ENCODE data around the gene PHTF1. TPM values are rescaled to one million over a fixed set of nuclear protein-coding genes. Genes with fewer than 3 reads are reported as not detected.
"Not testable (repeated sequence)": the region's sequence is repeated elsewhere in the genome, so short reads cannot be mapped to it uniquely, and the experiment has no call there.

The PHTF1 gene
- polyA plus RNA-seq, 1 donor from 2014 or later, result 46.1 TPM

DNA sequence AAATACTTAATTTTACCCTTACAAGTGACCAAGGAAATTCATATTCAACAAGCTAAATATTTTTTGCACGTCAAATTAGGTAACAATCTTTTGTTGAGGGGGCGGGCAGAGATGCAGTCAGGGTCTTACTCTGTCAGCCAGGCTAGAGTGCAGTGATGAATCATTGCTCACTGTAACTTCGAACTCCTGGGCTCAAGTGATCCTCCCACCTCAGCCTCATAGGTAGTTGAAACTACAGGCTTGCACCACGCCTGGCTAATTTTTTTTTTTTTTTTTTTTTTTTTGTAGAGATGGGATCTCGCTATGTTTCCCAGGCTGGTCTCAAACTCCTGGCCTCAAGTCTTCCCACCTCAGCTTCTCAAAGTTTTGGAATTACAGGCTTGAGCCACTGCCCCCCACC, 26.5 kb downstream of the PHTF1 start:
- H3K36me3 ChIP-seq (ENCODE audit: insufficient read depth, low read length), result peaks cover 4% of the 10 kb centered on the region
- no peak overlapping the region for H3K4me2 ChIP-seq (ENCODE audit: low read length)
- no peak overlapping the region for H3K4me3 ChIP-seq (ENCODE audit: low read length)
- no peaks in the 10 kb centered on the region for H3K79me2 ChIP-seq (replicated peaks; ENCODE audit: insufficient read depth, low read length)
- H3F3A ChIP-seq (ENCODE audit: insufficient read depth, low read length, poor library complexity, severe bottlenecking), result no peaks in the 10 kb centered on the region
- H2AFZ ChIP-seq (ENCODE audit: low read depth, low read length), result no peak overlapping the region
- no peak overlapping the region for H3K27ac ChIP-seq (ENCODE audit: low read length)
- no peaks in the 10 kb centered on the region for H3K9me3 ChIP-seq (ENCODE audit: low read length)
- H3K9me2 ChIP-seq (ENCODE audit: insufficient read depth, low read length), result no peaks in the 10 kb centered on the region
- no peak overlapping the region for H3K9ac ChIP-seq (ENCODE audit: low read length)
- no peaks in the 10 kb centered on the region for H4K20me1 ChIP-seq (ENCODE audit: insufficient read depth)
- H3K27me3 ChIP-seq (ENCODE audit: insufficient read depth, low read depth, low read length), result no peaks in the 10 kb centered on the region
- TF ChIP-seq EZH2 (IDR thresholded peaks at IDR 0.05; ENCODE audit: borderline replicate concordance, insufficient read depth, low read length, poor library complexity, severe bottlenecking) (no peak), POLR2AphosphoS5 (IDR thresholded peaks at IDR 0.05) (no peak)

DNA sequence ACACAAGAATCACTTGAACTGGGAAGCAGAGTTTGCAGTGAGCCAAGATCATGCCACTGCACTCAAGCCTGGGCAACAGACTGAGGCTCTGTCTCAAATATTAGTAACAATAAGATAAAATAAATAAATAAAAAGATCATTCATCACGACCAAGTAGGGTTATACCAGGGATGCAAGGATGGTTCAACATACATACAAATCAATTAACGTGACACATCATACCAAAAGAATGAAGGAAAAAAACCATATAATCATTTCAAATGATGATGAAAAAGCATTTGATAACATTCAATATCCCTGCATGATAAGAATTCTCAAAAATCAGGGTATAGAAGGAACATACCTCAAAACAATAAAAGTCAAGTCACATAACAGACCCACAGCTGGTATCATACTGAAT, 38.3 kb downstream of the PHTF1 start:
- no peak overlapping the region for H3K9ac ChIP-seq (ENCODE audit: low read length)
- TF ChIP-seq MXI1 (conservative IDR thresholded peaks at IDR 0.05; ENCODE audit: poor library complexity, severe bottlenecking) (no peak), RAD21 (conservative IDR thresholded peaks at IDR 0.05) (no peak)
- TF ChIP-seq, protein P1, sequence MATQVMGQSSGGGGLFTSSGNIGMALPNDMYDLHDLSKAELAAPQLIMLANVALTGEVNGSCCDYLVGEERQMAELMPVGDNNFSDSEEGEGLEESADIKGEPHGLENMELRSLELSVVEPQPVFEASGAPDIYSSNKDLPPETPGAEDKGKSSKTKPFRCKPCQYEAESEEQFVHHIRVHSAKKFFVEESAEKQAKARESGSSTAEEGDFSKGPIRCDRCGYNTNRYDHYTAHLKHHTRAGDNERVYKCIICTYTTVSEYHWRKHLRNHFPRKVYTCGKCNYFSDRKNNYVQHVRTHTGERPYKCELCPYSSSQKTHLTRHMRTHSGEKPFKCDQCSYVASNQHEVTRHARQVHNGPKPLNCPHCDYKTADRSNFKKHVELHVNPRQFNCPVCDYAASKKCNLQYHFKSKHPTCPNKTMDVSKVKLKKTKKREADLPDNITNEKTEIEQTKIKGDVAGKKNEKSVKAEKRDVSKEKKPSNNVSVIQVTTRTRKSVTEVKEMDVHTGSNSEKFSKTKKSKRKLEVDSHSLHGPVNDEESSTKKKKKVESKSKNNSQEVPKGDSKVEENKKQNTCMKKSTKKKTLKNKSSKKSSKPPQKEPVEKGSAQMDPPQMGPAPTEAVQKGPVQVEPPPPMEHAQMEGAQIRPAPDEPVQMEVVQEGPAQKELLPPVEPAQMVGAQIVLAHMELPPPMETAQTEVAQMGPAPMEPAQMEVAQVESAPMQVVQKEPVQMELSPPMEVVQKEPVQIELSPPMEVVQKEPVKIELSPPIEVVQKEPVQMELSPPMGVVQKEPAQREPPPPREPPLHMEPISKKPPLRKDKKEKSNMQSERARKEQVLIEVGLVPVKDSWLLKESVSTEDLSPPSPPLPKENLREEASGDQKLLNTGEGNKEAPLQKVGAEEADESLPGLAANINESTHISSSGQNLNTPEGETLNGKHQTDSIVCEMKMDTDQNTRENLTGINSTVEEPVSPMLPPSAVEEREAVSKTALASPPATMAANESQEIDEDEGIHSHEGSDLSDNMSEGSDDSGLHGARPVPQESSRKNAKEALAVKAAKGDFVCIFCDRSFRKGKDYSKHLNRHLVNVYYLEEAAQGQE (IDR thresholded peaks at IDR 0.05; ENCODE audit: borderline replicate concordance), result no peak
- no peaks in the 10 kb centered on the region for H3K36me3 ChIP-seq (ENCODE audit: insufficient read depth, low read length)
- no peak overlapping the region for H3K4me2 ChIP-seq (ENCODE audit: low read length)
- H3K27ac ChIP-seq (ENCODE audit: low read length), result no peak overlapping the region
- H3K9me2 ChIP-seq (ENCODE audit: insufficient read depth, low read length), result no peaks in the 10 kb centered on the region
- H2AFZ ChIP-seq (ENCODE audit: low read depth, low read length), result no peak overlapping the region
- H3K9me3 ChIP-seq (ENCODE audit: low read length), result peaks cover 10% of the 10 kb centered on the region
- H3F3A ChIP-seq (ENCODE audit: insufficient read depth, low read length, poor library complexity, severe bottlenecking), result no peaks in the 10 kb centered on the region
- H3K4me3 ChIP-seq (ENCODE audit: low read length), result no peak overlapping the region
- no peaks in the 10 kb centered on the region for H4K20me1 ChIP-seq (ENCODE audit: insufficient read depth)
- no peaks in the 10 kb centered on the region for H3K79me2 ChIP-seq (replicated peaks; ENCODE audit: insufficient read depth, low read length)
- no peaks in the 10 kb centered on the region for H3K27me3 ChIP-seq (ENCODE audit: insufficient read depth, low read depth, low read length)

DNA sequence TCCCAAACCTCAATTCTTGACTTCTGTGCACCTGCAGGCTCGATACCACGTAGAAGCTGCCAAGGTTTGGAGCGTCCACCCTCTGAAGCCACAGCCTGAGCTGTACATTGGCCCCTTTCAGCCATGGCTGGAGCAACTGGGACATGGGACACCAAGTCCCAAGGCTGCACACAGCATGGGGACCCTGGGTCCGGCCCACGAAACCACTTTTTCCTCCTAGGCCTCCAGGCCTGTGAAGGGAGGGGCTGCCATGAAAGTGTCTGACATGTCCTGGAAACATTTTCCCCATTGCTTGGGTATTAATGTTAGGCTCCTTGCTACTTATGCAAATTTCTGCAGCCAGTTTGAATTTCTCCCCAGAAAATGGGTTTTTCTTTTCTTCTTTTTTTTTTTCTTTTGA, 40.7 kb downstream of the PHTF1 start:
- not testable (repeated sequence) for H3K27ac ChIP-seq (ENCODE audit: low read length); H3K36me3 ChIP-seq (ENCODE audit: insufficient read depth, low read length)

DNA sequence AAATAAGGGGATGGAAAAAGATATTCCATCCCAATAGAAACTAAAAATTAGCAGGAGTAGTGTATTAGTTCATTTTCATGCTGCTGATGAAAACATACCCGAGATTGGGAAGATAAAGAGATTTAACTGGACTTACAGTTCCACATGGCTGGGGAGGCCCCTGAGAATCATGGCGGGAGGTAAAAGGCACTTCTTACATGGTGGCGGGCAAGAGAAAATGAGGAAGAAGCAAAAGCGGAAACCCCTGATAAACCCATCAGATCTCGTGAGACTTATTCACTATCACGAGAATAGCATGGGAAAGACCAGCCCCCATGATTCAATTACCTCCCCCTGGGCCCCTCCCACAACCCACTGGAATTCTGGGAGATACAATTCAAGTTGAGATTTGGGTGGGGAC, 41.8 kb downstream of the PHTF1 start:
- H3K79me2 ChIP-seq (replicated peaks; ENCODE audit: insufficient read depth, low read length); H3K4me2 ChIP-seq (ENCODE audit: low read length); H3K9ac ChIP-seq (ENCODE audit: low read length); H3K4me3 ChIP-seq (ENCODE audit: low read length); H2AFZ ChIP-seq (ENCODE audit: low read depth, low read length); H3K27me3 ChIP-seq (ENCODE audit: insufficient read depth, low read depth, low read length); H3F3A ChIP-seq (ENCODE audit: insufficient read depth, low read length, poor library complexity, severe bottlenecking); H3K27ac ChIP-seq (ENCODE audit: low read length); H3K36me3 ChIP-seq (ENCODE audit: insufficient read depth, low read length); H4K20me1 ChIP-seq (ENCODE audit: insufficient read depth); H3K9me2 ChIP-seq (ENCODE audit: insufficient read depth, low read length): not testable (repeated sequence)
- H3K9me3 ChIP-seq (ENCODE audit: low read length), result peaks cover 10% of the 10 kb centered on the region

More for the DNA sequence above, 40.7 kb downstream of the PHTF1 start:
- not testable (repeated sequence) for H3K27me3 ChIP-seq (ENCODE audit: insufficient read depth, low read depth, low read length); H3K9me2 ChIP-seq (ENCODE audit: insufficient read depth, low read length); H3K9ac ChIP-seq (ENCODE audit: low read length); H2AFZ ChIP-seq (ENCODE audit: low read depth, low read length); H3K79me2 ChIP-seq (replicated peaks; ENCODE audit: insufficient read depth, low read length); H3K4me2 ChIP-seq (ENCODE audit: low read length); H3F3A ChIP-seq (ENCODE audit: insufficient read depth, low read length, poor library complexity, severe bottlenecking); H4K20me1 ChIP-seq (ENCODE audit: insufficient read depth); H3K4me3 ChIP-seq (ENCODE audit: low read length)
- H3K9me3 ChIP-seq (ENCODE audit: low read length), result peaks cover 10% of the 10 kb centered on the region

All from neural cell (in vitro differentiated cells).